T-helper 2 cell treated with Interferon-gamma antibody and Interleukin-4, amounts not matched to agents 5 μg/mL and 100 μg/mL, for 36 hours (primary cell): ENCODE measurements around the gene PRKAR2B.
"Not testable (repeated sequence)": the region's sequence is repeated elsewhere in the genome, so short reads cannot be mapped to it uniquely, and the experiment has no call there.

ENCODE experiments used
- DNase-seq: peaks from one replicate; pipeline ENCODE4 v3.0.0; 2021; ENCODE audit warnings: low spot score
- H3K27ac Mint-ChIP-seq: one replicate; pipeline ENCODE4 v1.8.0; 2021; ENCODE audit warnings: mild to moderate bottlenecking, mixed read lengths
- H3K27me3 Mint-ChIP-seq: one replicate; pipeline ENCODE4 v1.8.0; 2021; ENCODE audit warnings: low read depth, mixed read lengths
- H3K36me3 Mint-ChIP-seq: one replicate; pipeline ENCODE4 v1.8.0; 2021; ENCODE audit warnings: low read depth, mixed read lengths
- H3K4me1 Mint-ChIP-seq: one replicate; pipeline ENCODE4 v1.8.0; 2021; ENCODE audit warnings: low read depth, mixed read lengths
- H3K4me3 Mint-ChIP-seq: one replicate; pipeline ENCODE4 v1.8.0; 2022; ENCODE audit warnings: mild to moderate bottlenecking, moderate library complexity, mixed read lengths
- H3K9me3 Mint-ChIP-seq: one replicate; pipeline ENCODE4 v1.8.0; 2021; ENCODE audit warnings: mixed read lengths

The PRKAR2B gene

GRCh38 chr7:107089627-107090026 is 45.1 kb downstream of the PRKAR2B start:
- Mint-ChIP-seq H3K4me3 (no peak overlapping the region), H3K36me3 (no peaks in the 10 kb centered on the region), H3K27ac (no peak overlapping the region), H3K4me1 (no peaks in the 10 kb centered on the region), H3K27me3 (peaks cover 9% of the 10 kb centered on the region), H3K9me3 (peaks cover 3% of the 10 kb centered on the region)
- no peak for DNase-seq

DNA sequence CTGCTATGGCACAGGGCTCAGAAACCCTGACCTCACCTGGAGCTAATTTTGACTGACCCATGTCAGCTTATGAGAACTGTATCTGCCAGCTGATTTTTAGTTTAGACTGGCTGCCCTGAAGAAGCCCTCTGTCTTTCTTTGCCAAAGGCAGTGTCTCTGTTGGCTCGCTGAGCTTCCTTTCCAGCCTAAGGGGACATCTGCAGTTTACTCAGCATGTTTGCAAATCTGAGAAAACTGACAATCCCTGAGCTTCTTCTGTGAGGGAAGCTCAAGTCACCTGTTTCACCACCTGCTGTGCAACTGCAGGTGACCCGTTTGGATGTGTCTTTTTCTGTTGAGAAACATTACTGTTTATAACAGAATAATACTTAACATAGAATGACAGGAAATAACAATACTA is 46.0 kb downstream of the PRKAR2B start:
- no peak for DNase-seq
- H3K27ac Mint-ChIP-seq: no peak overlapping the region
- peaks cover 9% of the 10 kb centered on the region for H3K27me3 Mint-ChIP-seq

GRCh38 chr7:107091306-107091705 is 46.8 kb downstream of the PRKAR2B start:
- Mint-ChIP-seq H3K4me3 (no peak overlapping the region), H3K9me3 (peaks cover 3% of the 10 kb centered on the region), H3K4me1 (no peaks in the 10 kb centered on the region), H3K36me3 (no peaks in the 10 kb centered on the region), H3K27me3 (peaks cover 10% of the 10 kb centered on the region), H3K27ac (no peak overlapping the region)
- no peak for DNase-seq

More for the DNA sequence above, 46.0 kb downstream of the PRKAR2B start:
- Mint-ChIP-seq H3K36me3 (no peaks in the 10 kb centered on the region), H3K4me3 (no peak overlapping the region), H3K4me1 (no peaks in the 10 kb centered on the region), H3K9me3 (peaks cover 3% of the 10 kb centered on the region)

GRCh38 chr7:107093671-107094070 is 49.2 kb downstream of the PRKAR2B start:
- not testable (repeated sequence) for H3K9me3 Mint-ChIP-seq, H3K4me3 Mint-ChIP-seq, H3K27ac Mint-ChIP-seq, DNase-seq, H3K36me3 Mint-ChIP-seq, H3K4me1 Mint-ChIP-seq
- H3K27me3 Mint-ChIP-seq: peaks cover 12% of the 10 kb centered on the region

DNA sequence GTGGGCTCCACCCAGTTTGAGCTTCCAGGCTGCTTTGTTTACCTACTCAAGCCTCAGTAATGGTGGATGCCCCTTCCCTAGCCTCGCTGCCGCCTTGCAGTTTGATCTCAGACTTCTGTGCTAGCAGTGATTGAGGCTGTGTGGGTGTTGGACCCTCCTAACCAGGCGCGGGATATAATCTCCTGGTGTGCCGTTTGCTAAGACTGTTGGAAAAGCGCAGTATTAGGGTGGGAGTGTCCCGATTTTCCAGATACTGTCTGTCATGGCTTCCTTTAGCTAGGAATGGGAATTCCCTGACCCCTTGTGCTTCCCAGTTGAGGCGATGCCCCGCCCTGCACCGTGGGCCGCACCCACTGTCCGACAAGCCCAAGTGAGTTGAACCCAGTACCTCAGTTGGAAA is 54.6 kb downstream of the PRKAR2B start:
- H3K4me3 Mint-ChIP-seq, H3K9me3 Mint-ChIP-seq, H3K27ac Mint-ChIP-seq, H3K27me3 Mint-ChIP-seq, H3K4me1 Mint-ChIP-seq, H3K36me3 Mint-ChIP-seq, DNase-seq: not testable (repeated sequence)

DNA sequence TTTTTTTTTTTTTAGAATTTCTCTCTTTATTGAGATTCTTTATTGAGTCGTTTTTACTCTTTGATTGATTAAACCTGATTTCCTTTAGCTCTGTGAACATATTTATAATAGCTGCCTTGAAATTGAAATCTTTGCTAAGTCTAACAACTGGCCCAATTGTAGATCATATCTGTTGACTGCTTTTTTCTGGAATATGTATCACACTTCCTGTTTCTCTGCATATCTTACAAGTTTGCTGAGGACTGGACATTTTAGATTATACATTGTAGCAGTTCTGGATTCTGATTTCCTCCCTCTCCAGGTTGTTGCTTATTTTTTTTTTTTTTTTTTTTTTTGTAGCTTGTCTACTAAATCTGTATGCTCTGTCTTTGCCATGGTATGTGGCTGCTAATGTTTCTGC is 56.3 kb downstream of the PRKAR2B start:
- H3K9me3 Mint-ChIP-seq: no peaks in the 10 kb centered on the region
- H3K27ac Mint-ChIP-seq: no peak overlapping the region
- peaks cover 9% of the 10 kb centered on the region for H3K27me3 Mint-ChIP-seq
- H3K36me3 Mint-ChIP-seq: no peaks in the 10 kb centered on the region
- no peak for DNase-seq
- no peak overlapping the region for H3K4me3 Mint-ChIP-seq
- H3K4me1 Mint-ChIP-seq: peaks cover 2% of the 10 kb centered on the region

DNA sequence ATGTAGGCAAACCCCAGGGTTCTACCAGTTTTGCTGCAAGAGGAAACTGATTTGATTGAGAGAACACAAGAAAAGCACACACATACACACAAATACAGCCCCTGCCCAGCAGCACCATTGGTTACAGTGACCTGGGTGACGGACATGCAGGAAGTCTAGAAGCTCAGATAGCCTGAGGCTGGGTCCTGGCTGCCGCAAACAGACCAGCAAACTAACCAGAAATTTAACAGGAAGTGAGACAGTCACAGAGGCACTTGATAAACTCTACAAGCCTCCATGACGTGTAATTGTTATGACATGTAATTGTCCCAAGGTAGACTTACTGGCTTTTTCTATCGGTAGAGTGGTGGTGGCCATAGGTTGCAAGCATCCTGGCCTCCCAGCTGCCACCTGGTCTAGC is 58.9 kb downstream of the PRKAR2B start:
- Mint-ChIP-seq H3K27me3 (no peaks in the 10 kb centered on the region), H3K27ac (no peak overlapping the region), H3K36me3 (no peaks in the 10 kb centered on the region), H3K9me3 (no peaks in the 10 kb centered on the region), H3K4me1 (peaks cover 2% of the 10 kb centered on the region), H3K4me3 (no peak overlapping the region)
- no peak for DNase-seq

DNA sequence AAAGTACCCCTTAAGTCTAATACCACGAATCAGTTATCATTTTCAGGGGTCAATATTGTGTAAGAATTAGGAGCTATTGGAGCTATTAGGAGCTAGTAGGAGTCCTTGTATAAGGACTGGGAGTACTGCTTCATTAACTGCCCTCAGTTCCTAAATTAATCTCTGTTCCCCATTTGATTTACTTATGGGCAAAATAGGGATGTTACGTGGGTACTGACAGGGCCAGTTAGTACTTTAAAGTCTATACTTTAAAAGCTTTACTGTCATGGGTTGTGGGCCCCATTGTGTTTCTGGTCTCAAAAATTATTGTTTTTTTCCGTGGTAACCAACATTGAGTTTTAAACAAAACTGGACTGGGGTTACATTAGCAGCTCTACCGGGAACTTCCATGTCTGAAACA is 60.3 kb downstream of the PRKAR2B start:
- Mint-ChIP-seq H3K4me1 (peaks cover 2% of the 10 kb centered on the region), H3K36me3 (no peaks in the 10 kb centered on the region), H3K4me3 (no peak overlapping the region), H3K27ac (no peak overlapping the region), H3K9me3 (no peaks in the 10 kb centered on the region), H3K27me3 (no peaks in the 10 kb centered on the region)
- DNase-seq: no peak

DNA sequence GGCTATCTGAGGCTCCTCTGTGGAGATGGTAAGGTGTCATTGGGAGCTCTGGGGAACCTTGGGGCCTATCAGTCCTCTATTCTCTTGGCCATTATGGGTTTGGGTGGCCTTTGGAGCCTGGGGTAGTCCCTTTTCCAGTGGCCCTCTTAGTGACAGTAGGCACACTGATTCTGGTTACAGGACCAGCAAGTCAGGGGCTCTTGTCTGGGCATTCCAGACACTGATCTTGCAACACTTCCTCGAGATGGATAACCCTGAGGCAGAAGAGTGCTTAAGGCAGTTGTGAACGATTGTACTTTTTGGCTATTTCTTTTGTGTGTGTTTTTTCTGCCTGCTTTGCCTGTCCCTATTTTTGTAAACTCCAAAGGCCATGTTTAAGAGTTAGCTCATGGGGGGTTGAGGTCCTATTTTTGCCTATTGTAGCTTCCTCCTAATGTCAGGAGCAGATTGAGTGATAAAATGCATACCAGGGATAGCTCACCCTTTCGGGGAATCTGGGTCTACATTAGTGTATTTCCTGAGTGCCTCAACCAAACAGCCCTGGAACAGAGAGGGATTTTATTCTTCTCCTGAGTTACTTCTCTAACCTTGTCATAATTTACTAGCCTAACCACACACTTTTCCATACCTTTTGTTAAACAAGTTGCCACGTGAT is 61.2 kb downstream of the PRKAR2B start:
- Mint-ChIP-seq H3K4me1 (peaks cover 2% of the 10 kb centered on the region), H3K9me3 (no peaks in the 10 kb centered on the region), H3K27ac (no peak overlapping the region), H3K4me3 (no peak overlapping the region), H3K27me3 (no peaks in the 10 kb centered on the region), H3K36me3 (no peaks in the 10 kb centered on the region)
- no peak for DNase-seq

DNA sequence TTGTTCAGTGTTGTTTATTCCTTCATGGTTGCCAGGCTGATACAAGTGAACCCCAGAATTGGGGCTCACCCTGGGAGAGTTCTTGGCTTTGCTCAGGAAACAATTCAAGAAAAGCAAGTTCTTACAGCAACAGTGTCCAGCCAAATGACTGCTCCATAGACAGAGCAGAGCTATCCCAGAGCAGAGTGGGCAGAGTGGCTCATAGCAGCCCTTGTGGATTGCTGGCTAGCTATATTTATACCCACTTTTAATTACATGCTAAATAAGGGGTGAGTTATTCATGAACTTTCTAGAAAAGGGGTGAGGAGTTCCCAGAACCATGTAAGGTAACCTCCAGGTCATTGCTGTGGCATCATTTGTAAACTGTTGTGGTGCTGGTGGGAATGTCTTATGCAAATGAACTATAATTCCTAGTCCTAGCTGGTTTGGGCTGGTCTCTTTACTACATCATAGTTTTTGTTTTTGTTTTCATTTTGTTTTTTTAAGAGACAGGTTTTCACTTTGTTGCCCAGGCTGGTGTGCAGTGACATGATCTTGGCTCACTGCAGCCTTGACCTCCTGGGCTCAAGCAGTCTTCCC is 64.4 kb downstream of the PRKAR2B start:
- Mint-ChIP-seq H3K36me3 (no peaks in the 10 kb centered on the region), H3K27me3 (peaks cover 6% of the 10 kb centered on the region), H3K4me1 (no peaks in the 10 kb centered on the region), H3K9me3 (no peaks in the 10 kb centered on the region), H3K27ac (no peak overlapping the region), H3K4me3 (no peak overlapping the region)
- DNase-seq: no peak

GRCh38 chr7:107109955-107110354 is 65.5 kb downstream of the PRKAR2B start:
- Mint-ChIP-seq H3K36me3 (no peaks in the 10 kb centered on the region), H3K4me3 (no peak overlapping the region), H3K27ac (no peak overlapping the region), H3K27me3 (peaks cover 8% of the 10 kb centered on the region), H3K4me1 (no peaks in the 10 kb centered on the region), H3K9me3 (no peaks in the 10 kb centered on the region)
- DNase-seq: no peak

DNA sequence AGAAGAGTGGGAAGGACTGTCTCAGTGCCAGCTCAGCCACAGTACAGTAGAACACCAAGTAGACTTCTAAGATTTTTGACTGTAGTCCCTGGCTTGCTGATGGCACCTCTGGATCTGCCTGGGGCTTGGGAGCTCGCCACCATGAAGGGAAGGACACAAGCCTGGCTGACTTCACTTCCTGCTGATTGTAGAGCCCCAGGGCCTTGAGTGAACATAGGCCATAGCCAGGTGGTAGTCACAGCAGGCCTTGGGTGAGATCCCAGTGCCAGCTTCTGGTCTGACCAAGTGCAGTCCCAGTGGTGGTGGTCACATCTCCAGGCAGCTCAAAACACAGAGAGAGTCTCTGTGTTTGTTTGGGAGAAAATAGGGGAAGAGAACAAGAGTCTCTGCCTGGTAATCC is 66.7 kb downstream of the PRKAR2B start:
- Mint-ChIP-seq H3K36me3 (no peaks in the 10 kb centered on the region), H3K27me3 (peaks cover 16% of the 10 kb centered on the region), H3K27ac (no peak overlapping the region), H3K4me3 (no peak overlapping the region), H3K9me3 (no peaks in the 10 kb centered on the region), H3K4me1 (no peaks in the 10 kb centered on the region)
- no peak for DNase-seq

- Mint-ChIP-seq H3K9me3 (no peaks in the 10 kb centered on the region), H3K27me3 (peaks cover 19% of the 10 kb centered on the region), H3K27ac (no peak overlapping the region), H3K4me3 (no peak overlapping the region), H3K36me3 (no peaks in the 10 kb centered on the region), H3K4me1 (no peaks in the 10 kb centered on the region)
- DNase-seq: no peak
Measured at GRCh38 chr7:107113866-107114265, 69.4 kb downstream of the PRKAR2B start.

- H3K36me3 Mint-ChIP-seq: no peaks in the 10 kb centered on the region
Measured at GRCh38 chr7:107115114-107115513, 70.6 kb downstream of the PRKAR2B start.

More at GRCh38 chr7:107115114-107115513, 70.6 kb downstream of the PRKAR2B start:
- H3K9me3 Mint-ChIP-seq: no peaks in the 10 kb centered on the region
- H3K27me3 Mint-ChIP-seq: peaks cover 19% of the 10 kb centered on the region
- no peaks in the 10 kb centered on the region for H3K4me1 Mint-ChIP-seq
- H3K27ac Mint-ChIP-seq: no peak overlapping the region
- no peak overlapping the region for H3K4me3 Mint-ChIP-seq
- DNase-seq: no peak
